GM18519 (cell line): ENCODE results near the gene ATM.

Experiments
- ATAC-seq: cut with Tn5 transposase; IDR thresholded peaks from one replicate; pipeline ENCODE4 v1.9.1; 2021; ENCODE audit warnings: mild to moderate bottlenecking, moderate library complexity; ENCODE audit not compliant: unreplicated experiment, low FRiP score

Gene ATM, protein sequence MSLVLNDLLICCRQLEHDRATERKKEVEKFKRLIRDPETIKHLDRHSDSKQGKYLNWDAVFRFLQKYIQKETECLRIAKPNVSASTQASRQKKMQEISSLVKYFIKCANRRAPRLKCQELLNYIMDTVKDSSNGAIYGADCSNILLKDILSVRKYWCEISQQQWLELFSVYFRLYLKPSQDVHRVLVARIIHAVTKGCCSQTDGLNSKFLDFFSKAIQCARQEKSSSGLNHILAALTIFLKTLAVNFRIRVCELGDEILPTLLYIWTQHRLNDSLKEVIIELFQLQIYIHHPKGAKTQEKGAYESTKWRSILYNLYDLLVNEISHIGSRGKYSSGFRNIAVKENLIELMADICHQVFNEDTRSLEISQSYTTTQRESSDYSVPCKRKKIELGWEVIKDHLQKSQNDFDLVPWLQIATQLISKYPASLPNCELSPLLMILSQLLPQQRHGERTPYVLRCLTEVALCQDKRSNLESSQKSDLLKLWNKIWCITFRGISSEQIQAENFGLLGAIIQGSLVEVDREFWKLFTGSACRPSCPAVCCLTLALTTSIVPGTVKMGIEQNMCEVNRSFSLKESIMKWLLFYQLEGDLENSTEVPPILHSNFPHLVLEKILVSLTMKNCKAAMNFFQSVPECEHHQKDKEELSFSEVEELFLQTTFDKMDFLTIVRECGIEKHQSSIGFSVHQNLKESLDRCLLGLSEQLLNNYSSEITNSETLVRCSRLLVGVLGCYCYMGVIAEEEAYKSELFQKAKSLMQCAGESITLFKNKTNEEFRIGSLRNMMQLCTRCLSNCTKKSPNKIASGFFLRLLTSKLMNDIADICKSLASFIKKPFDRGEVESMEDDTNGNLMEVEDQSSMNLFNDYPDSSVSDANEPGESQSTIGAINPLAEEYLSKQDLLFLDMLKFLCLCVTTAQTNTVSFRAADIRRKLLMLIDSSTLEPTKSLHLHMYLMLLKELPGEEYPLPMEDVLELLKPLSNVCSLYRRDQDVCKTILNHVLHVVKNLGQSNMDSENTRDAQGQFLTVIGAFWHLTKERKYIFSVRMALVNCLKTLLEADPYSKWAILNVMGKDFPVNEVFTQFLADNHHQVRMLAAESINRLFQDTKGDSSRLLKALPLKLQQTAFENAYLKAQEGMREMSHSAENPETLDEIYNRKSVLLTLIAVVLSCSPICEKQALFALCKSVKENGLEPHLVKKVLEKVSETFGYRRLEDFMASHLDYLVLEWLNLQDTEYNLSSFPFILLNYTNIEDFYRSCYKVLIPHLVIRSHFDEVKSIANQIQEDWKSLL (N-terminal part only)

DNA sequence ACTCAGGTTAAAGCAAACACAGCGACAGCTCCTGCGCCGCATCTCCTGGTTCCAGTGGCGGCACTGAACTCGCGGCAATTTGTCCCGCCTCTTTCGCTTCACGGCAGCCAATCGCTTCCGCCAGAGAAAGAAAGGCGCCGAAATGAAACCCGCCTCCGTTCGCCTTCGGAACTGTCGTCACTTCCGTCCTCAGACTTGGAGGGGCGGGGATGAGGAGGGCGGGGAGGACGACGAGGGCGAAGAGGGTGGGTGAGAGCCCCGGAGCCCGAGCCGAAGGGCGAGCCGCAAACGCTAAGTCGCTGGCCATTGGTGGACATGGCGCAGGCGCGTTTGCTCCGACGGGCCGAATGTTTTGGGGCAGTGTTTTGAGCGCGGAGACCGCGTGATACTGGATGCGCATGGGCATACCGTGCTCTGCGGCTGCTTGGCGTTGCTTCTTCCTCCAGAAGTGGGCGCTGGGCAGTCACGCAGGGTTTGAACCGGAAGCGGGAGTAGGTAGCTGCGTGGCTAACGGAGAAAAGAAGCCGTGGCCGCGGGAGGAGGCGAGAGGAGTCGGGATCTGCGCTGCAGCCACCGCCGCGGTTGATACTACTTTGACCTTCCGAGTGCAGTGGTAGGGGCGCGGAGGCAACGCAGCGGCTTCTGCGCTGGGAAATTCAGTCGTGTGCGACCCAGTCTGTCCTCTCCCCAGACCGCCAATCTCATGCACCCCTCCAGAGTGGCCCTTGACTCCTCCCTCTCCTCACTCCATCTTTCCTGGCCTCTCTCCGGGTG lies at the start of gene ATM, which contains the start of gene NPAT:
TSS of gene ATM (plus strand) at position 494 of the 774 bp plus-strand sequence. CDS start 4,558 bp downstream, outside the sequence.
TSS of gene NPAT (minus strand) at position 65 of the 774 bp plus-strand sequence. CDS start 102 bp downstream, outside the sequence.
- peak; percentile 55 for ATAC-seq

DNA sequence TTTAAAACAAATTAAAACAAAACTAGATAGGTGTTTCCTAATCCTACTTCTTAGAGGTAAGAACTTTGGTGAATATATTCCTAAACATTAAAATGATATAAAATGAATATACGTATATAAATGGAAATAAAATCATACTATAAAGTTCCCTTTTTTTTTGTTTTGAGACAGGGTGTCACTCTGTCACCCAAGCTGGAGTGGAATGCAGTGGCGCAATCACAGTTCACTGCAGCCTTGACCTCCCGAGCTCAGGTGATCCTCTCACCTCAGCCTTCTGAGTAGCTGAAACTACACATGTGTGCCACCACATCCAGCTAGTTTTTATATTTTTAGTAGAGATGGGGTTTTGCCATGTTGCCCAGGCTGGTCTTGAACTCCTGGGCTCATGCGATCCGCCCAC lies 45.3 kb upstream of the ATM start:
- ATAC-seq, result no peak

DNA sequence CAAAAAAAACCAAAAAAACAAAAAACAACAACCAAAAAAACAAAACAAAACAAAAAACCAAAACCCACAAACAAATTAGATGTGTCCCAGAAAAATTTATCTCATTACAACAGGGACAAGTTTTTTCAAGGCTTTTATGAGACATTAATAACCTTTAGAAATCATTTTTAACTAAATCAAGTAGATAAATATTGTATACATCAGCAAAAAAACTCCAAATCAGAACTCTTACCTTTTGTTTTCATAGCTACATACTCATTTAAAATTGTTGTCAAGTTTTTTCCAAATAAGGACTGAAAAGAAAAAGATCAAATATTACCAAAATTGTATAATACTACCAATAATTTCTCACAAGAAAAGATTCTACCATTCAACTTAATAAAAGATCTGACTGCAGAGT lies 29.1 kb upstream of the ATM start:
- ATAC-seq, result no peak

DNA sequence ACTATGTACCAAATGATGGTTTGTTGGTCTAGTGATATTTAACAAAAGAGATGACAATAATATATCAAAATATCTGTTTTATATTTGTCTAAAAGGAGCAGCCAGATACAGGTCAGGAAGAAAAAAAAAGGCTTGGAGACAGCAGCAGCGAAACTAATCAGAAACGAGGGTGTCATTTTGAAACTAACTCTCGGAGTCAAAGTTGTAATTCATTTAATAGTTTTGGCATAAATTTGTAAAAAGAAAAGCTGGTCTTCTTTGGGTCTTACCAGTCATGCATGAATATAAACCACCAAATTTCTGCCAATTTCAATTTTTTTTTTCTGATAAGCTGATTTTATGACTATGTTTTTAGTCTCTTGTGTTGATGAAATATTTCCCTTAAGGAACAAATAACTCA lies 26.0 kb upstream of the ATM start:
- no peak for ATAC-seq

DNA sequence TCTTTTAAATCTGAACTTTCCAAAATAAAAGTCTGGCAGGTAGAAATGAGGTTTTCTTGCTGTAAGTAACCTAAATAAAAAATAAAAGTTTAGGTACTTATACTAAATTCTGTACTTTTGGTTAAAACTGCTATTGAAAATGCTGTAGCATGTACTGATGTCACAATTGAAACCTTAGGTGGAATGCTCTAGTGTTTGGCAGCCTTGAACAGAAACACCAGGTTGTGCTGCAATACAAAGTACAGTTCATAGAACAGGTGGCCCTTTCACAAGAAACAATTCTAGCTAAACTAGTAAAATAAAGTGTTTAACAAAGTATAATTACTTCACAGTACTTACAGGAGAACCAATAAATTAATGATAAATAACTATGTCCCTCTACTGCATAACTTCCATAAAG lies 25.5 kb upstream of the ATM start:
- no peak for ATAC-seq

DNA sequence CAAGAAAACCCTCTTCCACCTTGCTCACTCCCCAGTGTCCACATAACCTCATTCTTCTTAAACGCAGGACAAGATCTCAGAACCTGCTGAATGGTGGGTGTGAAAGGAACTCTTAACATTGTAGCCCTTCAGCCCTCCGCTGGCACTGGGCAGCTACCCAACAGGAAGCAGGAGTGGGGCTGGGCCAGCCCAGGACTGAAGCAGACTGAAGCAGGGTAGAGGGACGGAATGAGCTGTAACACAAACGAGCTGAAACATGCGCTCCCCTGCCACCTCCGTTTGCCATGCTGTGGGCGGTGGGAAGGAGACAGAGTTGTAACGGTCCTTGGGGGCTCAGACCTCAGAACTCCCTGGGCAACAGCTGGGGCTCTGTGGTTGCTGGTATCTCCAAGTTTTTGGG lies 24.0 kb upstream of the ATM start:
- no peak for ATAC-seq

DNA sequence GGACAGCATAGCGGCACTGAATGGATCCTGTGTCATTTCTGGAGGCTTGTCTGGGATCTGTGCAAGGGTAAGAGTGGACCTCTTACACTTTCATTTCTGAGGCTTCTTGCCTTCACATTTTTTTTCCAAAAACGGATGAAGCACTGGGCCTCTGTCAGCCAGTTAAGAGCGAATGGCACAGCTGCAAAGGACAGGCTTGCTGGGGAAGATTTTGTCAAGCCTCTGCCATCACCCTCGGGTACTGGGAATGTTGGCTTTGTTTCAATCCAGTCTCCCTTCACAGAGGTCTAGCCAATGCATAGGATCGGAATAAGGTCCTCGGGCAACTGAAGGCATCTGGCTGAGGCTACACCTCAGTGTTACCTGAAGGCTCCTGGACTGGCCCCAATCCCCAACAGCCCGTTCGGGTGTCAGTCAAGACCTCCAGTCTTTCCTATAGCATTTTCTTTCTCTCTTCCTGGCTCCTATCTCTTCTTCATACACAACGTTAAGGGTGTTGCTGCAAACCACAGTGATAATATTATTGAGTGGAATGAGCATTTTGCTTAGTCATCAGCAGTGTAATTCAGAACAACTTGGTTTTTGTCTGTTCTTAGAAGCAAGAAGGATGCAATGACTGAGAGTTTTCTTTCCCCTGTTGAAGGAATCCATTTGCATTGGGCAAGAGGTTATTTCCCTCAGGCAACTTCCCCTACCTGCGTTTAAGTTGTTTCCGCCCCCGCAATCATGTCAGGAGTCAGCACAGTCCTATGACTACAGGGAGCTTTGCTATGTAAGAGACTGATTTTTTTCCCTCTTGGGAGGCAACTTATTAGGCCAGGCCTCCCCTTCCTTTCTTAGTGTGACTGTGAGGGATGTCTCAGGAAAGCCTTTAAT lies 23.2 kb upstream of the ATM start:
- peak; percentile 53 for ATAC-seq

DNA sequence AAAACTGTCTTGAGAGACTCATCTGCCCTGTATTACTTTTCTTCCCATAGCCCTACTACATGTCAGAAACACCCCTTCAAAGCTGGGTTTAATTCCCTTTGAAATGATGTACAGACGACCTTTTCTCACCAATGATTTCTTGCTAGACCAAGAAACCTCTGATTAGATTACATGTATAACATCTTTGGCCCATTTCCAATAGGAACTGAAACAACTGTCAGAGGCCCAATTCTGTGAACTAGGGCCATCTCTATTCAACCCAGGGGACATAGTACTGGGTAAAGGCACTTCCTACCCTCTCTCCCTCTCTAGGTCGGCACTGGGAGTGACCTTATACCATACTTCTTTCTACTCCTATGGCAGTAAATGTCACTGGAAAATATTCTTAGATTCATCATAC lies 19.8 kb upstream of the ATM start:
- no peak for ATAC-seq

DNA sequence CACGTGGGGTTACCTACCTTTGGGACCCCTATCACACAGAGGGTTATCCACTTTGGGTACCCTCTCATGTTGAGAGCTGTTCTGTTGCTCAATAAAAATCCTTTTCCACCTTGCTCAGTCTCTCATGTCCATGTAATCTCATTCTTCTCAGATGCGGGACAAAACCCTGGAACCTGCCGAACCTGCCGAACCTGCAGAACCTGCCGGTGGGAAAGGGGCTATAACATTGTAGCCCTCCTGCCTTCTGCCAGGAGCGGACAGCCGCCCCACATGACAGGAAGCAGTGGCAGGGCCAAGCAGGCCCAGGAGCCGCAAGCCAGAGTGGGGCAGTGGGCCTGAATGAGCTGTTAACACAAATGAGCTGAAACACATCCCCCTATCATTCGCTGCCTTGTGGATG lies 18.5 kb upstream of the ATM start:
- no peak for ATAC-seq

DNA sequence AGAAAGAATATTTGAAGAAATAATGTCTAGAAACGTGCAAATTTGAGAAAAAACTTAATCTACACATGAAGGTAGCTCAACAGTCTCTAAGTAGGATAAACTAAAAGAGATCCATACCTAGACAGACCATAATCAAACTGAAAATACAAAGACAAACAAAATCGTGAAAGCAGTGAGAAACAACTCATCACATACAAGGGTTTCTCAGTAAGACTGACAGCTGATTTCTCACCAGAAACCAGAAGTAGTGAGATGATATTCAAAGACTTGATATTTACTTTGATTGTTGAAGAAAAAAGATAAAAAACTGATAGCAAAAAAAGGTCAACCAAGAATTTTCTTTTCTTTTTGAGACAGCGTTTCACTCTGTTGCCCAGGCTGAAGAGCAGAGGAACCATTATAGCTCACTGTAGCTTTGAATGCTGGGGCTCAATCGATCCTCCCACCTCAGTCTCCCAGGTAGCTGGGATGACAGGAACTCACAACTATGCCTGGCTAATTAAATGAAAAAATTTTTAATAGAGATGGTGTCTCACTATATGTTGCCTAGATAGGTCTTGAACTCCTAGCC lies 17.9 kb upstream of the ATM start:
- ATAC-seq, result no peak

DNA sequence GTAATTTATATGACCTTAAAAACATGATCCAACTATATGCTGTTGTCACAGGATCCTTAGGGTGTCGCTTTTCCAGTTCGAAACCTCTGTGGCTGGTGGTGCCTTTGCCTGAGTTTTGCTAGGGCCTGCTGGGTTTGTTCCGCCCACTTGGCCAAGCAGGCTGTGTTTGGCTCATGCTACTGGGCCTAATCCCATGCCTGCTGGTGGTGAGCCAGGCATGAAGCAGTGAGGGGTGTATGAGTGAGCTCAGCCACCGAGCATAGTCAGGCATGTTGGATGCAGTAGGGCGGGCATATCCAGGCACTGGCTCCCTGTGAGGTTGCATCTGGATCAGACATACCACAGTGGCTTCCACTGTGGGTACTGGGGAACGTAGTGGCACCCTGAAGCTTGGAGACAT lies 16.7 kb upstream of the ATM start:
- no peak for ATAC-seq

DNA sequence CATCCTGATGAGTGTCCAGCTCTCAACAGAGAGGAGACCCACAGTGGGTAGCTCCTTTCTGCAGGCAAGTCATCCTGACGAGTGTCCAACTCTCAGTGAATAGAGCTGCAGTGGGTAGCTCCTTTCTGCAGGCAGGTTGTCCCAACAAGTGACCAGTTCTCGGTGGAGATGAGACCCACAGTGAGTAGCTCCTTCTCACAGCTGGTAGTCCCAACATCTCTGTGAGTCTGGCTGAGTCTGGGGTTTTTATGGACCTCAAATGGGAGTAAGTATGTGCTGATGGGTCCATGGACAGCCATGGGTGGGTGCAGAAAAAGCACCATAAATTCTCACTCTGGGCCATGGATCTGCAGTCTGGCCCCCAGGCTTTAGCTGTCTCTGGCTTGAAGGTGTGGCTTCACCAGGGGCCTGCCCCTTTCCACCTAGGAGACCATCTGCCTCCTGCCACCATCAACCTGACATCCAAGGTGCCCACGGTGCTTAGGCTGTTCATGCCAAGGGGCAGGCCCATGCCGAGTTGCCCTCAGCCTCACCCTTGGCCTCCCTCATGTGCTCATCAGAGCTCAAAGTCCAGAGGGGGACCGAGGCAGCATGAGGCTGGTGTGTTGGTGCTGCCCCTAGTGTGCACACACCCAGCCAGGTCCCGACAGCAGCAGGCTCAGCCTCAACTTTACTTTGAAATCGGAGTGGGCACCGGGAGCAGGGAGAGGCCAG lies 15.7 kb upstream of the ATM start:
- no peak for ATAC-seq

DNA sequence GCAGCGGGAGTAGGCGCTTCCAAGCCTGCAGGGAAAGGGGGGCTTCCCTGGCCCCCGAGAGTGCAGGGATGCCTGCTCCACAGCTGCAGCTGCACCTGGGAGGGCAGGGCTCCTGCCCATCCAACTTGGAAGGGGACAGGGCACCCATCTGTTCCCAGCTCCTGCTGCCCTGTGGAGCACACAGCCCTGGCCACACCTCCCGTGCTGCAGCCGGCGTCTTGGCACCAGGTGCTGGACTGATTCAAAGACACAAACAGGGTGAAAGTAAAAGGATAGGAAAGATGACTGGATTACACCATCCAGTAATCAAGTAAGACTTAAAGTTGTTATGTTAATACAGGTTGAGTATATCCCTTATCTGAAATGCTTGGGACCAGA lies 15.2 kb upstream of the ATM start:
- ATAC-seq, result no peak

DNA sequence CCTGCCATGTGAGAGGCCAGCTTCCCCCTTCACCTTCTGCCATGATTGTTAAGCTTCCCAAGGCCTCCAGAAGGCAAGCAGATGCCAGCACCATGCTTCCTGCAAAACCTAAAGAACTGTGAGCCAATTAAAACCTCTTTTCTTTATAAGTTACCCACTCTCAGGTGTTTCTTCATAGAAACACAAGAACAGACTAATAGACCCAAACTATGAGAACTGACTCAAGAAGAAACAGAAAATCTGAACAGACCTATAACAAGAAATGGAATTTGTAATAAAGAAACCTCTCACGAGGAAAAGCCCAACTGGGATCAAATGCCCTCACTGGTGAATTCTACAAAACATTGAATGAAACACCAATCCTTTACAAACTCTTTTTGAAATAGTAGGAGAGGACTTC lies 12.4 kb upstream of the ATM start:
- ATAC-seq, result no peak

DNA sequence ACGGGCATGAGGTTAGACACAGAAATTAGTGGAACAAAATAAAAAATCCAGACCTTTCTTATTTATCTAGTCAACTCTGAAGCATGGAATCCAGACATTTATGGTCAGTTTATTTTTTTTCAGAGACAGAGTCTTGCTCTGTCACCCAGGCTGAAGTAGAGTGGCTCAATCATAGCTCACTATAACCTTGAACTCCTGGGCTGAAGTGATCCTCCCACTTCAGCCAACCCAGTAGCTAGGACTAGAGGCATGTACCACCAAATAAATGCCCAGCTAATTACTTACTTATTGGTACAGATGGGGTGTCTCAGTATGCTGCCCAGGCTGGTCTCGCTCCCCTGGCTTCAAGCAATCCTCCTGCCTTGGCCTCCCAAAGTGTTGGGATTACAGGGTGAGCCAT lies 9.1 kb upstream of the ATM start:
- no peak for ATAC-seq

DNA sequence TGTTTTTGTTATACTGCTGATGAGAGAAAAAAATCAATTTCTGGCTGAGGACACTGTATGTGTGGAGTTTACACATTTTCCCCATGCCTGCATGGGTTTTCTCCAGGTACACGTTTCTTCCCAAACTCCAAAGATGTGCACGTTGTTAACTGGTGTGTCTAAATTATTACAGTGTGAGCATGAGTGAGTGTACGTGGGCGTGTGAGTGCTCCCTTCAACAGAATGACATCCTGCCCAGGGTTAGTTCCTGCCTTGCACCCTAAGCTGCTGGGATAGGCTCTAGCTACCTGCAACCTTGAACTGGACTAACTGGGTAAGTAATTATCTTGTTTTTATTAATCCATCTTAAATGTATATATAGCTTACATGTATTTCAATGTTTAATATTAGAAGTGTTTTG lies 5.9 kb upstream of the ATM start:
- ATAC-seq, result no peak

DNA sequence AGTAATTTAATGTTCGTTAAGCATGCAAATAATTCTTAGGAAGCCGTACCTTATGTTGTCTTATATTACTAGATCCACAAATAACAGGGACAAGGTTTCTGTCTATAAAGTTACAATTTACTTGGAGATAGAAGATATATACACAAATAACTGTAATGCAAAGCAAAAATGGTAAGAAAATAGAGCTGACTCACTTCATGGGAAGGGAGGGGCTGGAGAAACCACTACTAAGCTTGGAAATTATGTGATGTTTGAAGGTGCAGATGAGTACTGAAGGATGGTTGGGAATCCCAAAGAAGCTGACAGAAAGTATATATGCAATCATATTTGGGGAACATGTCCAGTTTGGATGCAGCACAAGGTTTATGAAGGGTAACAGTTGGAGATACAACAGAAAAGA lies 4.4 kb upstream of the ATM start:
- no peak for ATAC-seq
